ENCODE results near the gene NEDD4L. TPM values are rescaled to one million over a fixed set of nuclear protein-coding genes. Genes with fewer than 3 reads are reported as not detected.

The NEDD4L gene
- total RNA-seq, 1 experiment from 2014 or later, result 57.4 TPM

DNA sequence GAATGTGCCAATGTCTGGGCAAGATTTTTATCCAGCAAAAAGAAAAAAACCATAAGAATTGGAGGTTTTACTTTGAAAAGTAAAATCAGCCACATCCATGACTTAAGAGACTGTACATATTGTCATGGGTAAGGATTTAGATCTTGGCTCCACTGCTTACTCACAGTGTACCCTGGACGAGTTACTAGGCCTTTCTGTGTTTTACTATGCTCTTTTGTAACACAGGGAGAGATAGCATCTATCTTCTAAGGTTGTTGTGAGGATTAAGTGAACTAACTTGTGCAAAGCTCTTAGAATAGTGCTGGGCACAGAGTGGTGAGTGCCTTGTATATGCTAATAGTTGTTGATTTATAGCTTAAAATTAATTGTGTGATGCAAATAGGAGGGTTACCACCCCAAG, 255.9 kb downstream of the NEDD4L start:
- Histone ChIP-seq H3K36me3 (ENCODE audit: low read depth) (peaks cover 18% of the 10 kb centered on the region), H3K27ac (no peak overlapping the region), H3F3A (ENCODE audit: insufficient read depth, low read depth) (0 out of 2 replicates have a peak, but pooled peaks cover 5% of the 10 kb centered on the region), H3K27me3 (ENCODE audit: insufficient read depth, low read depth) (no peaks in the 10 kb centered on the region), H3K9me2 (ENCODE audit: insufficient read depth) (no peaks in the 10 kb centered on the region), H3K79me2 (ENCODE audit: low read depth) (peaks cover 97% of the 10 kb centered on the region), H4K20me1 (ENCODE audit: insufficient read depth) (peaks cover 22% of the 10 kb centered on the region), H3K4me1 (replicated peaks; ENCODE audit: insufficient read depth) (no peaks in the 10 kb centered on the region), H2AFZ (no peak overlapping the region), H3K9me3 (ENCODE audit: insufficient read depth, low read depth) (0 out of 2 replicates have a peak, but pooled peaks cover 6% of the 10 kb centered on the region), H3K4me3 (no peak overlapping the region), H3K4me2 (no peak overlapping the region)
- CTCF ChIA-PET, result interaction anchor here (0.6 kb wide), 1 partner anchor 378 kb away, joined by 3 read pairs; no protein-coding TSS in a partner anchor
- no TSS peak for BruUV-seq (replicated peaks)
- no peak for TF ChIP-seq EZH2 (IDR thresholded peaks at IDR 0.05; ENCODE audit: low read depth)
- no peak for TF ChIP-seq CTCF (conservative IDR thresholded peaks at IDR 0.05)
- no peak for DNase-seq
- POLR2A ChIA-PET (ENCODE audit: unreplicated experiment), result no interaction called here
- intact Hi-C loops (cut with micrococcal nuclease; ENCODE audit: unreplicated experiment), result no loop called here

DNA sequence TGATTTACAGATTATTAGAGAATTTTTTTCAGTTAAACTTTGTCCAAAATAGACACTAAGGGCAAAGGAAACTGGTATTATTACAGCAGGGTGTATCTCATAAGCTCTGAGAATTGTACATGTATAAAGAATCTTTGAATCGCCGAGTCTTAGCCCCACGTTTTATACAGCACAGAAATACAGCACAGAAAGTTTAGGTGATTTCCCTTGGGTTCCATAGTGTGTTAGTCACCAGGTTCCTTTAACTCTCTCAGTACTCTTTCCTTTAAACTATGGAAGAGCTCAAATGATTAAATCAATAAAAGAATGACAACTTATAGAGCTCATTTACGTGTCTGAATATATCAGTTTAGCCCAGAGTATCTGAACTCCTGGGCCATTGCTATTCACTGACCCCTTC, 256.8 kb downstream of the NEDD4L start:
- Histone ChIP-seq H3K27ac (no peak overlapping the region), H2AFZ (no peak overlapping the region), H3K27me3 (ENCODE audit: insufficient read depth, low read depth) (no peaks in the 10 kb centered on the region), H3K36me3 (ENCODE audit: low read depth) (peaks cover 27% of the 10 kb centered on the region), H3F3A (ENCODE audit: insufficient read depth, low read depth) (0 out of 2 replicates have a peak, but pooled peaks cover 5% of the 10 kb centered on the region), H3K79me2 (ENCODE audit: low read depth) (peaks cover 98% of the 10 kb centered on the region), H3K4me1 (replicated peaks; ENCODE audit: insufficient read depth) (no peaks in the 10 kb centered on the region), H3K4me2 (no peak overlapping the region), H3K9me2 (ENCODE audit: insufficient read depth) (no peaks in the 10 kb centered on the region), H3K9me3 (ENCODE audit: insufficient read depth, low read depth) (peaks cover 15% of the 10 kb centered on the region; the same call in 1 of the 2 replicates), H4K20me1 (ENCODE audit: insufficient read depth) (peaks cover 22% of the 10 kb centered on the region), H3K4me3 (no peak overlapping the region)
- no peak for DNase-seq
- POLR2A ChIA-PET (ENCODE audit: unreplicated experiment), result no interaction called here
- CTCF ChIA-PET, result no interaction called here
- intact Hi-C loops (cut with micrococcal nuclease; ENCODE audit: unreplicated experiment), result no loop called here
- TF ChIP-seq CTCF (conservative IDR thresholded peaks at IDR 0.05) (no peak), EZH2 (IDR thresholded peaks at IDR 0.05; ENCODE audit: low read depth) (no peak)
- no TSS peak for BruUV-seq (replicated peaks)

GRCh38 chr18:58302811-58303210, 258.8 kb downstream of the NEDD4L start:
- CTCF ChIA-PET, result no interaction called here
- no TSS peak for BruUV-seq (replicated peaks)
- H3K79me2 ChIP-seq (ENCODE audit: low read depth), result peaks cover 97% of the 10 kb centered on the region

More at GRCh38 chr18:58302811-58303210, 258.8 kb downstream of the NEDD4L start:
- no peak for DNase-seq
- H4K20me1 ChIP-seq (ENCODE audit: insufficient read depth), result peaks cover 15% of the 10 kb centered on the region
- POLR2A ChIA-PET (ENCODE audit: unreplicated experiment), result no interaction called here
- no peaks in the 10 kb centered on the region for H3K27me3 ChIP-seq (ENCODE audit: insufficient read depth, low read depth)
- H2AFZ ChIP-seq, result no peak overlapping the region
- H3K9me2 ChIP-seq (ENCODE audit: insufficient read depth), result no peaks in the 10 kb centered on the region
- H3K4me1 ChIP-seq (replicated peaks; ENCODE audit: insufficient read depth), result peaks cover 6% of the 10 kb centered on the region; the same call in 1 of the 2 replicates
- H3K4me3 ChIP-seq, result no peak overlapping the region
- H3F3A ChIP-seq (ENCODE audit: insufficient read depth, low read depth), result peaks cover 7% of the 10 kb centered on the region; the same call in 1 of the 2 replicates
- H3K36me3 ChIP-seq (ENCODE audit: low read depth), result peaks cover 27% of the 10 kb centered on the region
- no peak overlapping the region for H3K27ac ChIP-seq
- peaks cover 17% of the 10 kb centered on the region; the same call in 1 of the 2 replicates for H3K9me3 ChIP-seq (ENCODE audit: insufficient read depth, low read depth)
- no peak overlapping the region for H3K4me2 ChIP-seq
- no peak for TF ChIP-seq EZH2 (IDR thresholded peaks at IDR 0.05; ENCODE audit: low read depth)
- no peak for TF ChIP-seq CTCF (conservative IDR thresholded peaks at IDR 0.05)
- intact Hi-C loops (cut with micrococcal nuclease; ENCODE audit: unreplicated experiment), result no loop called here

Data from PC-9 (cell line).